Hypothalamus (tissue), 51 donors: ENCODE measurements around the gene PTPRR.

Source experiments
- DNase-seq, 51 donors: peaks; one replicate each; lab custom pipeline; 2025; lab: John Stamatoyannopoulos, UW

PTPRR gene

DNA sequence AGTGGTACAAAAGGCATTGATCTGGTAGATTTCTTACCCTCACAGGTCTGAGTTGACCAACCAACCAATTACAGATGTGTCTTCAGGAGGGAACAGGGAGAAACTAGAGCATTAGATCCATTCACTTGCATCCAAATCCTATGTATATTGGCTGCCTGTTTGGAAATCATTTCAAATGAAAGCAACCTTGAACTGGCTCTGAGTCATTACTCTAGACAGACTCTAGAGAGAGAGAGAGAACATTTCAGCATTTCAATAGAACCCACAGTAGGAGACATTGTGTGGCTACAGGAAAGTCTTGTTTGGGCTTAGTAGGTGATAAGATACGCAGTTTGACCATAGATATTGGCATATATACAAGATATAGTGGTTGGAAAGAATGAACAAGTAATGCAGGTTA, 114.5 kb downstream of the PTPRR start:
- no peak for DNase-seq

DNA sequence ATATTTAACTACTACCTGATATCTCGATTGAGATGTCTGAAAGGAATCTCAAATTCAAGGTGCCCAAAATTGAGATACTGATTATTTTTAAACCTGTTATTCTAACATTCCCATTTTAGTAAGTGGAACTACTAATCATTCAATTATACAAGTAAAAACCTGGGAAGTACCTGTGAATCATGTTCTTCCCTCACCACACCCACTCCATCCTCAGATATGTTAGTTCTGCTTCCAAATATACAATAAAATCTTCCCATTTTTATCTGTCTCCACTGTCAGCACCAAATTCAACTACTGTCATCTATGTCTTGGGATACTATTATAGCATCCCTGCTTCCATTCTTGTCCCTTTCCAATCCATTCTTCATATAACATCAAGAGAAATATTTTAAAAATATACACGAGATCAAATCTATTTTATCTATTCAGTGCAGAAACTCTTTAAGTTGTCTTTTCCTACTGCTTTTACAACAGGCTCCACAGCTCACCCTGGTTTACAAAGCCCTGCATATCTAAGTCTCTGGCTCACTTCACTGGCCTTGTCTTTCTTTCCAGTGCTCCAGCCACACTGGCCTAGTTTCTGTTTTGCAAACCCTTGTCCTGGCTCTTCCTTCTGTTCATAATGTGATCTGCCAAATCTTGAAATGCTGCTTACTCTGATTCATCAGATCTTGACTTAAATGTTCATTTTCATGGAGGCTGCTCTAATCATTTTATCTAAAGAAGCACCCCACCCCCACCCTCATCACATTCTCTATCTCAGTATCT, 122.3 kb downstream of the PTPRR start:
- DNase-seq: no peak

DNA sequence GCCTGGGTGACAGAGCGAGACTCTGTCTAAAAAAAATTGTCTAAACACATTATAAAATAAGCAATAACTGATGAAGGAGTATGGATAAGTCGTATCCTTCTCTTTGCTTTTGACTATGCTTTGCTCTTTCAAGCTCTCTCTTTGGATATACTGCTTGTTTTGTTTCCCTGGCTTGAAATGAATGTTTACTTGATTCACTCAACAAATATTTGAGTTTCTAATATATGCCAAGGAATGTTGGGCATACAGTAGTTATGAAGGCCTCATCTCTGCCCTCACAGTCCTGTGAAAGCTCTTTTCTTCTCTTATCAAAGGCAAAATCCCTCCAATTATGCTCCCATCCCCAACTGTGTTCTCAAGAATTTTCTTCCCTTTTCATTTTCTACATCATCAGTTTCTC, 123.5 kb downstream of the PTPRR start:
- no peak for DNase-seq

DNA sequence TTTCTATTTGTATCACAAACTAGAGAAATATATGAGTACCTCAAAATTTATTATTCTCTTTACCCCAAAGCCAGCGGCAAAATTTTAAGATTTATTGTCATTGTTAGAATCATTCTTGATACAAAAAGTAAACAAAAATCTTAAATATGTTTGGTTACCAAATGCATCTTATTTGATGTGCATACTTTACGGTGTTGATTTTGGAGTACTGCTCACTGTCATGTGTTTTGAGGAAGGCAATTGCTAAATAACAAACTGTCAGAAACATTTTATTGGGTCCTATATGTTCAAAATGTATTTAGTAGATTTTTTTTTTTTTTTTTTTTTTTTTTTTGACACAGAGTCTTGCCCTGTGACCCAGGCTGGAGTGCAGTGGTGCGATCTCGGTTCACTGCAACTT, 124.9 kb downstream of the PTPRR start:
- no peak for DNase-seq

DNA sequence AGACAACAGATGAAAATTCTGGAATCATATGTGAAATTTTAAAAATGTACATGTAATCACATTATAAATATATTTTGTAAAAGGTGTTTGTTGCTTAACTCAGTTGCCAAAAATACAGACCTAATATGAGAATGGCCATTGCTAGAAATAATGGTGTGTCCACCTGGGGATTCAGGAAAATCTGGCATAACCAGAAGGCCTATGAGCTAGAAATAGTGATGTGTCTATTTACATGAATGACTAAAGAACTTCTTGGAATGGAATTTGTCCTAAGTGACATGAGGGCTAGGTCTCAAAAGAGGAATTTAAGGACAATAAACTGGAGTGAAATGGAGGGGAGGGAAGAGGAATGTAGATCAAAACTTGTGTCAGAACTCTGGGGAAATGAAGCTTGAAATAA, 126.4 kb downstream of the PTPRR start:
- no peak for DNase-seq

DNA sequence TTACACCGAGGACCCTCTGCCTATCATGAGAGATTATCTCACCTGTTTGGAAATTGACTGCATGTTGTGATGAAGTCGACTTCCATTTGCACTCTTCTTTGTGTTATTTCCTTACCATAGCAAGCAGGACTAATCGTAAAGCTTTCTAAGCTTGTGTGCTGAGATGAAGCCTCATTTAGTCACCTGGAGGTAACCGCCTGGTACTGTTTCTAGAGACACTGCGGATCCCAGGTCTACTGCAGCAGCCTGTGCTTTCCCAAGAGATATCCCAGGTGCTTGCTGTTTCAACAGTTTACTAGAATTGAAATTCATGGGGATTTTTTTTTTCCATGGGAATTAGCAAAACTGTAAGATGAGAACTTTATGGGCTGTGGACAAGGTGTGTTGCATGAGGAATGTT, 131.8 kb downstream of the PTPRR start:
- no peak for DNase-seq

DNA sequence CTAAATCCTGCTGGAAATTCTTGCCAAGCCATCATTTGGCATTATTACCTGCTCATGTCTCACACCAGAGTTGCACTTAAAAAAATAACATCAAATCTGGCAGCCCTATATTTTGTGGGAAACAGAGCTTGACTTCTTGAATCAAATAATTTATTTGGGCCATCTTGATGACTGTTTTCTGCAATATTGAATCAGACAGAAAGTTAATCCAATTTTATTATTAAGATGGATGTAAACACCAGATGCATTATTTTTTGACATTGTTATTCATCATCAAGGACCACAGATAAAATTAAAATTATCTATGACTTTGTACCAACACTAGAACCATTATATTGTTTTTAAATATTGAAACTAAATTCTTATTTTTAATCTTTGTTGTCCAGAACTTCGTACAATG, 132.9 kb downstream of the PTPRR start:
- DNase-seq: no peak

DNA sequence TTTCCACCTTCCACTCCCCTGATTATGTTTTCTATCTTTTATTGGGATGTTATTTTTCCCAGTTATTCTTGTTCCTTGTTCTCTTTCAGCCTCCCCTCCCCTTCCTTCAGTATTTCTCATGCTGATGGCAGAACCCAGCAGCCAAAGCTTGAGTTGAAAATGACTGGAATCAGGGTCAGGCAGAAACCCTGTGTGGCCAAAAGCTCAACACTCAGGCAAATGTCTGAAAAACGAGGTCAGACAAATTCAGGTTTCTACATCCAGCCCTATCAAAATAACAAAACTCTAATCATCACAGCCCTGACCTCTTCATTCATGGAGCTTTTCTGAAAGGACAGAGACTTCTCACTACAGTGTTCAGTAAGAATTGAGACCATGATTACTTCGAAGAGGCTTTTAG, 134.6 kb downstream of the PTPRR start:
- no peak for DNase-seq

DNA sequence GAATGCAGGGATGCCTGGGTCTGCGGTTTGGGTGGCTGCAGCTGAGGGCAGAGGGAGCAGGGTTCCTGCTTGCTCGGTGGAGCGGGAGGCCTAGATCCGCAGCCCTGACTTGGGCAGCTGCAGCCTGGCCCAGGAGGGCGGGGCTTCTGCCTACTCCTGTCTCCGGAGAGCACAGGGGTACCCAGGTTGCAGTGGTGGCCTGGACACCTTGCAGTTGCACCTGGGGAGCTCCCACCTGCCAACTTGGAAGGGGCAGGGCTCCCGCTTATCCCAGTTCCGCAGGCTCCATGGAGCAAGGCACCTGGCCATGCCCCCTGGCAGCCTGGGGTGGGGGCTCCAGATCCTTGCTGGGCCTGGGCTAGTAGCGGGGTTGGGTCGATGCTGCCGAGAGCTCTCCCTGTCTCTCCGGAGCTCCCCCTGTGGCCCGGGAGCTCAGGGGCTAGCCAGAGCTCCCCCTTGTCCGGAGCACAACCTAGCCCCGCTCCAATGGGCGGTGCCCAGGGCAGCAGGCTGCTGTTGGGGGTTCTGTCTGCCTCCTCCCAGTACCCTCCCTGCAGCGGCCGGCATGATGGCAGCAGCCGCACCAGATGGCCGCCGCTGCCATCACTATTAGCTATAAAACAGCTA, 136.4 kb downstream of the PTPRR start:
- DNase-seq: no peak

DNA sequence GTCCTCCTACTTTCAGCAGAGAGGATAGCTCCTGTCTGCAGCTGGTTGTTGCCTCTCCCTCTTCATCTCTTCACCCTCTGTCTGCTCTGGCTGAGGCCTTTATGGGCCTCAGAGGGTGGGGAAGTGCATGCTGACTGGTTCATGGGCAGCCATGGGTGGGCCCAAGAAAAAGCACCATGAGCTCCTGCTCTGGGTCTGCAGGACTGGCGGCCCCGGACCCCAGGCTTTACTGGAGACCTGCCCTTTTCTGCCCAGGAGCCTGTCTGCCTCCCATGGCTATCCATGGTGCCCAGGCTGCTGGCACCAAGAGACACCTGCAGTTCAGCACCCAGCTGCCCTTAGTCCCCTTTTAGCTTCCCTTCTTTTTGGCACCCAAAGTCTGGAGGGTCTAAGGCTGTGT, 137.1 kb downstream of the PTPRR start:
- DNase-seq: no peak

DNA sequence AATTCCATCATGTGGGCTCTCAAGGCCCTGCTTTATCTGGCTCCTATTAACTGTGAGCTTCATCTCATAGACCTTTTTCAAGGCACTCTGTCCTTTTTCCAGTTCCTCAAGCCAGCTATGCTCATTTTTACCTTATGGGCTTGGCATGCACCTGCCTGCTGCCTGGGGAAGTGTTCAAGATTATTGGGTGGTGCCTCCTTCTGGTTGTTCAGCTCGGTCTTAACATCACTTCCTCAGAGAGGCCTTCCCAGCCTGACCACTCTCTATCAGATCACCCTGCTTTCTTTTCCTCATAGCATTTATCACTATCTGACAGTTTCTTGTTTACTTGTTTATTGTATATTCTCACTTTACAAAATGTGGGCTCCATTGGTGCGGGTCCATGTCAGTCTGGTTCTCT, 141.3 kb downstream of the PTPRR start:
- no peak for DNase-seq

DNA sequence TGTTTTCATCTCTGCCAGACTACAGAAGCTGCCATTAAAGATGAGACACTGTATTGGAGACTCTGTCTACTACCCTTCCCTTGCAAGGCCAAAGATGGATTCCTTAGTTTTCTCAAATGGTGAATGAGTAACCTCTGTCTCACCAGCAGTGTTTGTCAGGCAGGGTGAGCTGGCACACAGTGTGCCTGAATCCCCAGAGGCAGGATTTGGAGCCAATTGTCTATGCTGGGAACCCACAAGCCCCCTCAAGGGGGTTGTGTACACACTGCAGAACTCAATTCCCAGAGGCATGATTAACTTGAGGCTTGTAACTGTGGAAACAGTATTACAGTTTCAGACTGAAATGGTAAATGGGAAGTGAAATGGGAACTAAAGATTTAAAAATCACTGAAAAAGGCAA, 146.5 kb downstream of the PTPRR start:
- DNase-seq: peak in 1 of 51 donors; percentile 25

DNA sequence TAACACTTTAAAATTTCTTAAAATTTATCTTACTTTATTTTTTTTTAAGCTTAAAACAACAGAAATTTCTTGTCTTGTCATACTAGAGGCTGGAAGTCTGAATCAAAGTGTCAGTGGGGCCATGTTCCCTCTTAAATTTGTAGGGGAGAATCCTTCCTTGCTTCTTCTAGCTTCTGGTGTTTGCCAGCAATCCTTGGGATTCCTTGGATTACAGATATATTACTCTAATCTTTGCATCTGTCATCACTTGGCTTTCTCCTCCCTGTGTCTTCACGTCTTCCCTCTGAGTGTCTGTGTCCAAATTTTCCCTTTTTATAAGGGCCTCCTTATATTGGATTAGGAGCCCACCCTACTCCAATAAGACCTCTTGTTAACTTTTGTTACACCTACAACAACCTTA, 147.7 kb downstream of the PTPRR start:
- no peak for DNase-seq

DNA sequence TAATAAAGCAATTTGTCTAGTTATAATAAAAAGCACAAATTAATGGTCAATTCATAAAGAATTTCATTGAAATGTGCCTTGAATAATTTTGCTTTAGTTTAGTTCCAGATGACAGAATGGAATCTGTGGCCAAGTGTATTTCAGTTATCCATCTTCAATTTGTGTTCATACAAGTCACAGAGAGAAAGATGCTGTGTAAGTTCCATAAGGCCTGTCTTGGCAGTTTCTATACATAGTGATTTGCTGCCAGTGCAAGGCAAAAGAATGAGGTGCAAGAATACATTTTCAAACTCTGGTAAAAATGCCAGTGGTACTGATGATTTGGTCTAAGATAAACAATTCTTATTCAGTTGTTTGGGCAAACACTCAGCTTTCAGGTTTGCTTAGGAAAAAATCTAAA, 149.0 kb downstream of the PTPRR start:
- no peak for DNase-seq

DNA sequence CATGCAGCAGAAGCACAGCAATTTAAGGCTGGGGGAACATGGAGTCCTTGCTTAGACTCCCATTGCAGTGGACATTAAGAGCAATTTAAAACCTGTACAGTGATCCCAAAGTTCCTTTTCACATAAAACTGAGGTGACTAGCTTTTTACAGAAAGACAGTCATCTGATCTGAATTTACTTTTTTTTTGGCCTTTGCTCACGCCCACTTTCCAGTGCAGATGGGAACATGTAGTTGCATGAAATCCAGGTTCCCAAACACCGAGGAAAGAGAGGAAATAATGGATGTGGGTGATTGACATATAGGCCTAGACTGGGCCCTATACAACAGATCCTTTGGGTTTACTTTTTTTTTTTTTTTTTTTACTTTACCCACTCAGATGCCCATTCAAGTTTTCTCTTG, 156.9 kb downstream of the PTPRR start:
- DNase-seq: no peak

DNA sequence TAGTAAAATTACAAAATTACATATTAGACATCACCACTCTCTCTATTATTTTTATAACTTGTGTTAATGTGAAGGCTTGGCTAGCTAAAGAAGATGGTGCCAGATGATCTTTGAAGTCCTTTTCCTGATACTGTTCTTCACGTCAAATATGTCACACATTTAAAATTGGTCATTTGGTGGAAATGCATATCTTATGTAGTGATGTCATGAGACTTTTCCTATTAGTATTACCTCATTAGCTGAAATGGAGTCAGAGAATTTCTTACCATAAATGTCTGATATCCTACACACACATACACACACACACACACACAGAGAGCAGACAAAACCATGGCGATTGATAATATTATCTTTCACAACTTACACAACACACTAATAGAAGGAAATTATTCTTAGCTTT, 158.5 kb downstream of the PTPRR start:
- DNase-seq: no peak

DNA sequence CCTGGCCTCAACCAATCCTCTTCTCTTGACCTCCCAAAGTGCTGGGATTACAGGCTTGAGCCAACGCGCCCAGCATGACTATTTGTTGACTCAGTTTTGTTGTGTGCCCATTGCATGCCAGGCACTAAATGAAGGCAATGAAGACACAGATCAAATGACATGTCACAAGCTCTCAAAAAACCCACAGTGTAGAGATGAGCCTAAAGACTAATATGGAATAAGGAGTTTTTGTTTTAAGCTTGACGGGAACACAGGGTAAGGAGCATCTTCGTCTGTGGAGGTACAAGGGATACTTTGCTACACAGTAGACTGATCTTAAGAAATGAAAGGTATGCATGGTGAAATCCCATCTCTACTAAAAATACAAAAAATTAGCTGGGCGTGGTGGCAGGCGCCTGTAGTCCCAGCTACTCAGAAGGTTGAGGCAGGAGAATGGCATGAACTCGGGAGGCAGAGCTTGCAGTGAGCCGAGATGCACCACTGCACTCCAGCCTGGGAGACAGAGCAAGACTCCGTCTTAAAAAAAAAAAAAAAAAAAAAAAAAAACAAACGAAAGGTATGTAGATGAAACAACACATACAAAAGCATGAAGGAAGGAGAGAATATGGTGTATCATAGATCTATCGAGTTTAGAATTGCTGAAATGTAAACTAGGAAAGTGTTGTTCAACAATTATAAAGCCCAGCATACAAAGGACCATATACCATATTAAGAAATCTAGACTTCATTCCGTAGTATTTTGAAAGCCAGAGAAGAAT, 161.2 kb downstream of the PTPRR start:
- DNase-seq: no peak

DNA sequence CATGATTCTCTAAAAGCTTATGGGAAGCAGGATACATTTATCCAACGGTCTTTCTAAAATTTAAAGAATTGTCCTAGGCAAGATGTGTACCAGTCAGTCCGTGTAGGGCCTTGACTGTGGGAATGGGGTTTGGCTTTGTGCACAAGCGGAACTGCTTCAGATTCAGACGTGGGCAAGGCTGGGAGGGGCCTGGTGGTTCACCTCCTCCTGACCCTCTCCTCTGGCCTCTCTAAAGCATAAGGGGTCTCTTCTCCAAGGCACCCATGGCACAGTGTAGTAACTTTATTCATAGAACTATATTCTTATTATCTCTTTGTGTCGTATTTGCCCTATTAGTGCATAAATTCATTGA, 162.1 kb downstream of the PTPRR start:
- no peak for DNase-seq

DNA sequence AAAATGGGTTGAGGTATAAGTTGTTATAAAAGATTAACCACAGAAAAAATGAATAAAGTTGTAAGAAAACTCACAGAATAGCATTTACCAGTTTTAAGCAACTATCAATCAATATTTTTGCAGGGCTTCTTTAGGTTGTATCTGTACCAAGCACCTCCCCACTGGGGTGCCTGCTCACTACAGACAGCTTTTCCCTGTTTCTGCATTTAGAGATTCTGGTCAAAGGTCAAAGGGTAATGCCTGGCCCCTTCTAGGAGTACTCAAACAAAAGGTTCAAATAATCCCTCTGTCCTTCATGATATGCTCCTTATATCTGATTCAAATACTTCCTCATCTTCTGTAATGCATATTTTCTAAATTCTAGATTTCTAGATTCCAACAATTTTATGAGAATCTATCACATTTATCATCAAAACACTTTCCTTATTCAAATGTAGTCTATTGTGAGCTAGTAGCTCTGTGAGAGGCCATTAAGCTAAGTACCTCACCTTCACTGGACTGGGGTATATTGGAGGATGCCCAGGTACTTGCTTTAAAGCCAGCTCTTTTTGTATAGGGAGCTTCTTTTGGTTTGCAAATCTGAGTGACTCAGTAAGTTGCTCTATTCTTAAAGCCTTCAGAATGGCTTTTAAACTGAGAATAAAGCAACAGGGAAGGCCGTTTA, 162.6 kb downstream of the PTPRR start:
- DNase-seq: no peak

DNA sequence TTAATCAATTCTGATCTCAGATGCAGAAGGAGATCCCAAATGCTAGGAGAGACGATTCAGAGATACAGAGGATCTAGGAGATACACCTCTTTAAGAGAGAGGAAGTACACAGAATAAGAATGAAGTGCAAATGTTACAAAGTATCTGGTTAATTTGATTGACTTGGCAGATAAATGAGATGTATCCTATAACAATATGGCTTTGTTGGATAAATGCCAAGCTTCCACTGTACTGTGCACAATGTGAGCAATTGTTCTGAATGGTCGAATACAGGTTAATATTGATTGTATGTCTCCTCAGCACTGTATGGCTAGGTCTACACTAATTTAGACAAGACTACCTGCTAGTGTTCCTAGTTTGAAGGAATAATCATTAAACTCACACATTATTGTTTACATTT, 163.7 kb downstream of the PTPRR start:
- DNase-seq: peak in 1 of 51 donors; percentile 14

DNA sequence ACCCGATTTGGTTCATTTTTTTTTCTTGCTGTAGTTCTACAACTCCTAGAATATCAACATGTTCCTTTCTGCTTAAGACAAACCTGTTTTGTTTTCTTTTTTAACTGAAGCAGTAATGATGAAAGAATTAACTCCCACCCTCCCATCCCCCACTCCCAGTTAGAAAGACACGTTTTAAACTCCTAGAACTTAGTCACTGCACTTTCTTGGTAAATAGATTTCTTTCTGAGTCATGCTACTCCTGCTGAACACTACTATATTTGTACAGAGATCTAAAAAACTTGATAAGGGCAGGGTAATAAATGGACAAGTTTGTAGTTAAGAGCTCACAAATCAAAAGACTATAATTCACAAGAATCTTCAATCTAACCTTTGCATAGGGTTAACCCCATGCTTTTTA, 164.4 kb downstream of the PTPRR start:
- DNase-seq: peak in 1 of 51 donors; percentile 40
